HFF-Myc (cell line): ENCODE measurements around the gene MAPKAPK2.

Source experiments
- DNase-seq: peaks from one replicate; pipeline ENCODE4 v3.0.0-alpha.2; 2011; ENCODE audit warnings: low read depth; ENCODE audit errors: extremely low read depth
- H3K4me3 ChIP-seq: replicated peaks from 2 replicates; pipeline ENCODE4 v1.5.1; 2011; ENCODE audit warnings: low read depth, mild to moderate bottlenecking, control low read depth, low read length
- TF ChIP-seq, protein P1 (sequence below): IDR thresholded peaks from 2 replicates; pipeline ENCODE4 v1.5.1; 2012; ENCODE audit warnings: mild to moderate bottlenecking, low read depth, low read length, control low read depth; ENCODE audit errors: missing control alignments

MAPKAPK2 gene

GRCh38 chr1:206705726-206706297 lies 21.1 kb downstream of the MAPKAPK2 start:
- TF ChIP-seq, protein P1, sequence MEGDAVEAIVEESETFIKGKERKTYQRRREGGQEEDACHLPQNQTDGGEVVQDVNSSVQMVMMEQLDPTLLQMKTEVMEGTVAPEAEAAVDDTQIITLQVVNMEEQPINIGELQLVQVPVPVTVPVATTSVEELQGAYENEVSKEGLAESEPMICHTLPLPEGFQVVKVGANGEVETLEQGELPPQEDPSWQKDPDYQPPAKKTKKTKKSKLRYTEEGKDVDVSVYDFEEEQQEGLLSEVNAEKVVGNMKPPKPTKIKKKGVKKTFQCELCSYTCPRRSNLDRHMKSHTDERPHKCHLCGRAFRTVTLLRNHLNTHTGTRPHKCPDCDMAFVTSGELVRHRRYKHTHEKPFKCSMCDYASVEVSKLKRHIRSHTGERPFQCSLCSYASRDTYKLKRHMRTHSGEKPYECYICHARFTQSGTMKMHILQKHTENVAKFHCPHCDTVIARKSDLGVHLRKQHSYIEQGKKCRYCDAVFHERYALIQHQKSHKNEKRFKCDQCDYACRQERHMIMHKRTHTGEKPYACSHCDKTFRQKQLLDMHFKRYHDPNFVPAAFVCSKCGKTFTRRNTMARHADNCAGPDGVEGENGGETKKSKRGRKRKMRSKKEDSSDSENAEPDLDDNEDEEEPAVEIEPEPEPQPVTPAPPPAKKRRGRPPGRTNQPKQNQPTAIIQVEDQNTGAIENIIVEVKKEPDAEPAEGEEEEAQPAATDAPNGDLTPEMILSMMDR, result no peak
- DNase-seq, result no peak
- no peak overlapping the region for H3K4me3 ChIP-seq

DNA sequence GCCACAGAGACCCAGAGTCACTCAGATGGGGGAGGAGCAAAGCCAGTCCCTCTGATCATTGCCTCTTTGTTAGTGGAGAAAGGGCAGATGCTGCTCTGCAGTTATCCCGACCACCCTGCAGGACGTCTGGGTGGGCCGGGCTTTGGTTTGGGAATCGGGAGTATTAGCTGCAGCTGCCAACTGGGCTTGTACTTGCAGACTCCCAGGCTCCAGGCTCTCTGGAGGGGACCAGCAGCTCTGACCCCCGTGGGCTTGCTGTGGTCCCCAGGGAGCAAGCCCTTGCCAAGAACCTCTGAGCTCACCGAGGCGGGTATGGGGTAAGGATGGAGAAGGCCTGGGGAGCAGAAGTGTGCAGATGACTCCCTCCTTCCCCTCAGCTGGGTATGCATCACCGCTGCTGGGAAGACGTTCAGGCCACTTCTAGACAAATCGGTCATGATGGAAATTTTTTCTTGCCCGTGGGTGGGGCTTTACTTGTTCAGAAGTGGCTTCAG lies 21.6 kb downstream of the MAPKAPK2 start:
- TF ChIP-seq, protein P1, result no peak
- no peak overlapping the region for H3K4me3 ChIP-seq
- DNase-seq, result no peak

DNA sequence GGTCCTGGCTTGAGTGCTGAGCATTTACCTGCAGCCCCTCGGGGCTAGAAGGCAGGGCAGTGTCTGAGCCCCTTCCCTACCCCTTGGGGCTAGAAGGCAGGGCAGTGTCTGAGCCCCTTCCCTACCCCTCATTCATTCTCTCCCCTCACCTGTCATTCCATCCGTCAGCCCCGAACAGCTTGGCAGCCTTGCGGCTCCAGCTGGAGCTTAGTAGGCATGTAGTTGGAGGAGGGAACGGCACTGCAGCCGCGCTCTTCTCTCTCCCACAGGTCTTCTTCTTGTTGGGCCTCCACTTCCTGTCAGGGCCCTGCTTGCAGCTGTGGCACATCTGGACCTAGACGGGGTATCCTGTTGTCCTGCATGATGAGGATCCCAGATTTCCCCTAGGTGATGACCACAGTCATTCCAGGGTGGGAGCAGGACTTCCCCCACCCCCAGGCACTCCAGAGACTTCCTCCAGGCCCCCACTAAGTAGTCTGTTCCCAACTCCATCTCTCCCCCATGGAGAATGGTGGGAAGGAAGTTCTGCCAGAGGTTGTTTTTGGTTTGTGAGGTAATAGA lies 22.2 kb downstream of the MAPKAPK2 start:
- DNase-seq, result no peak
- H3K4me3 ChIP-seq, result no peak overlapping the region
- TF ChIP-seq, protein P1, result no peak

DNA sequence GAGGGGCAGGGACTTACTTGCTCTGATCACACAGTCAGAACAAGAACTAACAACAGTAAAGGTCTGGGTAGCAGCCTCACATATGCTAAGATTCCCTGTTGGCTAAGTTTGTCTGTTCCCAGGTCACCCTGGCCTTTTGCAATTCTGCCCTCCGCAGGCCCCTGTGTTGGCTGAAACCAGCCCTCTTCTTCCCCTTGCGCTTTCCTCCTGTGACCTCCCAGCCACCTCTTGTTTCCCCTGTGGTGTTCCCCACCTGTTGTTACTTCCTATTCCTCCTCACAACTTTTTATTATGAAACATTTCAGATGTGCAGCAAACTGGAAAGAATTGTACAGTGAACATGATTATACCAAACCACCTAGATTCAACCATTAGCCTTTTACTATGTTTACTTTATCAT lies 23.4 kb downstream of the MAPKAPK2 start:
- no peak overlapping the region for H3K4me3 ChIP-seq
- no peak for DNase-seq

GRCh38 chr1:206708882-206709281 lies 24.2 kb downstream of the MAPKAPK2 start:
- TF ChIP-seq, protein P1, result no peak

More for the DNA sequence above, 23.4 kb downstream of the MAPKAPK2 start:
- TF ChIP-seq, protein P1, result no peak

DNA sequence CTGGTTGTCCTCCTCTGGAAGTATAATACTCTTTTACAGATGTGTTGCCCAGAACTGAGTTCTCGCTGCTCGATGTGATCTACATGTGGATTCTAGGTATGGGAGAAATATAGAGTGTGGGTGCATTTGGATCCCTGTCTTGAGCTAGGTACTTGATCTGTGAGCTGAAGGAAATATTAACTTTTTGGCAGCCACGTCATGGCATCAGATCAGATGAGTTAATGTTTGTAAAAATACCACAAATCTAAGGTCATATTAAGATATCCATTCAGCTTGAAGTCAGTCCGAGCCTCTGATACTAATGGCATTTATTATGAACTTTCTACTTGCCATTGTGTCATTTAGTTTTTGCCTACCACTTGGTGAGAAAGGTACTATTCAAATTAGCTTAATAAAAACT lies 24.6 kb downstream of the MAPKAPK2 start:
- DNase-seq, result no peak
- TF ChIP-seq, protein P1, result no peak
- H3K4me3 ChIP-seq, result no peak overlapping the region

More at GRCh38 chr1:206708882-206709281, 24.2 kb downstream of the MAPKAPK2 start:
- no peak overlapping the region for H3K4me3 ChIP-seq
- DNase-seq, result no peak
